ENCODE results near the gene ATL2. TPM values are rescaled to one million over a fixed set of nuclear protein-coding genes. Genes with fewer than 3 reads are reported as not detected.

The ATL2 gene
- total and polyA plus RNA-seq, 2 donors (not counting 3 experiments of a cell fraction or from before 2014, with no cell fraction given), result 23.9 to 45.5 TPM

DNA sequence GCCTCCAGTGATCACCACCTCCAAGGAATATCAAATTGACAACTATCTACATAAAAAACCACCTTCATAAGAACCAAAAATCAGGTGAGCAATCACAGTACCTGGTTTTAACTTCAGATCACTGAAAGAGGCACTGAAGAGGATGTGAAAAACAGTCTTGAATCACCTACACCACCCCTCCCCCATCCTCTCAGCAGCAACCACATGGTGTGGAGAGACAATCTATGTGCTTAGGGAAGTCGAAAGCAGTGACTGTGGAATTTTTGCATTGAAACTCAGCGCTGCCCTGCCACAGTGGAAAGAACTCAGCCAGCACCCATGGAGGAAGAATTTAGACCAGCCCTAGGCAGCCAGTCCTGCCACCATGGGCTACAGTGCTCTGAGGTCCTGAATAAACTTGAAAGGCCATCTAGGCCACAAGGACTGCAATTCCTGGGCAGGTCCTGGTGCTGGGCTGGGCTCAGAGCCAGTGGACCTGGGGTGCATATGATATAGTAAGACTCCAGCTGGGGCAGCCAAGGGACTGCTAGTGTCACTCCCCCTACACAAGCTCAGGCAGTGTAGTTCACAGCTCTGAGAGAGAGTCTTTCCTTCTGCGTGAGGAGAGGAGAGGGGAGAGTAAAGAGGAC lies 75.6 kb downstream of the ATL2 start:
- no peak overlapping the region for H2AFZ ChIP-seq (ENCODE audit: low read depth, low read length)
- POLR2A ChIA-PET, result no interaction called here
- no peak for DNase-seq (ENCODE audit: low read depth, low spot score)
- H3K9ac ChIP-seq (replicated peaks; ENCODE audit: extremely low read depth, insufficient read depth, low read length), result no peak overlapping the region
- peaks cover 10% of the 10 kb centered on the region for H3K79me2 ChIP-seq (ENCODE audit: control insufficient read depth, insufficient read depth, low read length)
- intact Hi-C loops (cut with micrococcal nuclease) (no loop called here), dilution Hi-C loops (cut with MboI; ENCODE audit: extremely low pct_ligation_motif_present, low sequenced_read_pairs) (no loop called here)
- H3K9me3 ChIP-seq (replicated peaks; ENCODE audit: control insufficient read depth, insufficient read depth, low read length), result no peaks in the 10 kb centered on the region
- peaks cover 7 to 11% of the 10 kb centered on the region in 2 experiments for H3K36me3 ChIP-seq (ENCODE audit: control insufficient read depth in 2 of 2, extremely low read depth in 1 of 2, insufficient read depth in 2 of 2, low read length in 2 of 2)
- CTCF ChIA-PET, result no interaction called here
- H3K4me1 ChIP-seq (ENCODE audit: control insufficient read depth, extremely low read depth, insufficient read depth, low read length), result no peaks in the 10 kb centered on the region
- no TSS peak for BruUV-seq (replicated peaks)
- H3K27ac ChIP-seq (ENCODE audit: insufficient read depth, low read depth, low read length), result no peak overlapping the region
- H4K20me1 ChIP-seq (replicated peaks; ENCODE audit: control insufficient read depth, extremely low read depth, insufficient read depth, low read length), result no peaks in the 10 kb centered on the region
- H3K27me3 ChIP-seq (ENCODE audit: control insufficient read depth in 2 of 2, insufficient read depth in 2 of 2, low read length in 2 of 2), result no peaks in the 10 kb centered on the region
- FAIRE-seq, result no peak
- no peak overlapping the region for H3K4me2 ChIP-seq (ENCODE audit: insufficient read depth, low read length)
- no peak overlapping the region for H3K4me3 ChIP-seq (replicated peaks in 1 of 3; ENCODE audit: insufficient read depth in 1 of 3, low read depth in 1 of 3, low read length in 3 of 3)
- H3K9me1 ChIP-seq (replicated peaks; ENCODE audit: control insufficient read depth, extremely low read depth, insufficient read depth, low read length), result no peaks in the 10 kb centered on the region
- TF ChIP-seq MAX (IDR thresholded peaks at IDR 0.05; ENCODE audit: insufficient read depth, insufficient read length) (no peak), GATA2 (IDR thresholded peaks at IDR 0.05; ENCODE audit: insufficient read depth, insufficient read length, low read depth, low read length) (no peak), JUN (IDR thresholded peaks at IDR 0.05; ENCODE audit: borderline replicate concordance, insufficient read depth, insufficient read length, low read depth) (no peak)
- TF ChIP-seq, protein P1, sequence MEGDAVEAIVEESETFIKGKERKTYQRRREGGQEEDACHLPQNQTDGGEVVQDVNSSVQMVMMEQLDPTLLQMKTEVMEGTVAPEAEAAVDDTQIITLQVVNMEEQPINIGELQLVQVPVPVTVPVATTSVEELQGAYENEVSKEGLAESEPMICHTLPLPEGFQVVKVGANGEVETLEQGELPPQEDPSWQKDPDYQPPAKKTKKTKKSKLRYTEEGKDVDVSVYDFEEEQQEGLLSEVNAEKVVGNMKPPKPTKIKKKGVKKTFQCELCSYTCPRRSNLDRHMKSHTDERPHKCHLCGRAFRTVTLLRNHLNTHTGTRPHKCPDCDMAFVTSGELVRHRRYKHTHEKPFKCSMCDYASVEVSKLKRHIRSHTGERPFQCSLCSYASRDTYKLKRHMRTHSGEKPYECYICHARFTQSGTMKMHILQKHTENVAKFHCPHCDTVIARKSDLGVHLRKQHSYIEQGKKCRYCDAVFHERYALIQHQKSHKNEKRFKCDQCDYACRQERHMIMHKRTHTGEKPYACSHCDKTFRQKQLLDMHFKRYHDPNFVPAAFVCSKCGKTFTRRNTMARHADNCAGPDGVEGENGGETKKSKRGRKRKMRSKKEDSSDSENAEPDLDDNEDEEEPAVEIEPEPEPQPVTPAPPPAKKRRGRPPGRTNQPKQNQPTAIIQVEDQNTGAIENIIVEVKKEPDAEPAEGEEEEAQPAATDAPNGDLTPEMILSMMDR (IDR thresholded peaks at IDR 0.05; ENCODE audit: extremely low read depth in 1 of 2, insufficient read depth in 1 of 2, low read depth in 1 of 2, low read length in 2 of 2), result no peak

GRCh38 chr2:38298539-38298938 lies 78.5 kb downstream of the ATL2 start:
- H3K36me3 ChIP-seq (ENCODE audit: control insufficient read depth in 2 of 2, extremely low read depth in 1 of 2, insufficient read depth in 2 of 2, low read length in 2 of 2), result peaks cover 7 to 11% of the 10 kb centered on the region in 2 experiments
- TF ChIP-seq MAX (IDR thresholded peaks at IDR 0.05; ENCODE audit: insufficient read depth, insufficient read length) (no peak), MYC (IDR thresholded peaks at IDR 0.05; ENCODE audit: low read depth, low read length) (no peak), GATA2 (IDR thresholded peaks at IDR 0.05; ENCODE audit: insufficient read depth, insufficient read length, low read depth, low read length) (no peak), POLR2A (IDR thresholded peaks at IDR 0.05; ENCODE audit: low read depth, low read length) (no peak), JUN (IDR thresholded peaks at IDR 0.05; ENCODE audit: borderline replicate concordance, insufficient read depth, insufficient read length, low read depth) (no peak), POLR2AphosphoS5 (IDR thresholded peaks at IDR 0.05; ENCODE audit: insufficient read depth, low read depth, low read length) (no peak)
- TF ChIP-seq, protein P1 (IDR thresholded peaks at IDR 0.05; ENCODE audit: extremely low read depth in 1 of 2, insufficient read depth in 1 of 2, low read depth in 1 of 2, low read length in 2 of 2), result no peak
- POLR2A ChIA-PET, result no interaction called here
- H3K9me1 ChIP-seq (replicated peaks; ENCODE audit: control insufficient read depth, extremely low read depth, insufficient read depth, low read length), result no peaks in the 10 kb centered on the region
- no peak overlapping the region for H3K27ac ChIP-seq (ENCODE audit: insufficient read depth, low read depth, low read length)
- H3K27me3 ChIP-seq (ENCODE audit: control insufficient read depth in 2 of 2, insufficient read depth in 2 of 2, low read length in 2 of 2), result no peaks in the 10 kb centered on the region
- intact Hi-C loops (cut with micrococcal nuclease) (no loop called here), dilution Hi-C loops (cut with MboI; ENCODE audit: extremely low pct_ligation_motif_present, low sequenced_read_pairs) (no loop called here)
- no peaks in the 10 kb centered on the region for H3K9me3 ChIP-seq (replicated peaks; ENCODE audit: control insufficient read depth, insufficient read depth, low read length)
- no peak overlapping the region for H3K4me2 ChIP-seq (ENCODE audit: insufficient read depth, low read length)
- no peak for FAIRE-seq
- H3K4me1 ChIP-seq (ENCODE audit: control insufficient read depth, extremely low read depth, insufficient read depth, low read length), result no peaks in the 10 kb centered on the region
- H4K20me1 ChIP-seq (replicated peaks; ENCODE audit: control insufficient read depth, extremely low read depth, insufficient read depth, low read length), result peaks cover 3% of the 10 kb centered on the region
- DNase-seq (ENCODE audit: low read depth, low spot score), result no peak
- no peak overlapping the region for H2AFZ ChIP-seq (ENCODE audit: low read depth, low read length)
- BruUV-seq (replicated peaks), result no TSS peak
- H3K4me3 ChIP-seq (replicated peaks in 1 of 3; ENCODE audit: insufficient read depth in 1 of 3, low read depth in 1 of 3, low read length in 3 of 3), result no peak overlapping the region
- peaks cover 3% of the 10 kb centered on the region for H3K79me2 ChIP-seq (ENCODE audit: control insufficient read depth, insufficient read depth, low read length)
- no peak overlapping the region for H3K9ac ChIP-seq (replicated peaks; ENCODE audit: extremely low read depth, insufficient read depth, low read length)
- CTCF ChIA-PET, result no interaction called here
